Vagina (tissue), 2 donors: ENCODE data around the gene NOLC1. TPM values are rescaled to one million over a fixed set of nuclear protein-coding genes. Genes with fewer than 3 reads are reported as not detected.

ENCODE experiments used
- DNase-seq, 2 donors: peaks; one replicate each; pipeline ENCODE4 v3.0.0-alpha.2; 2017; ENCODE audit errors: extremely low spot score in 2 of 2
- H3K27ac ChIP-seq: fragments of 200-600 bp; sonication (generic); one replicate; pipeline ENCODE4 v1.5.1; 2019
- H3K27me3 ChIP-seq: fragments of 200-600 bp; sonication (generic); one replicate; pipeline ENCODE4 v1.5.1; 2019
- H3K36me3 ChIP-seq, 2 donors: fragments of 200-600 bp; sonication (generic); one replicate each; pipeline ENCODE4 v1.5.1; 2017 to 2019
- H3K4me1 ChIP-seq: fragments of 200-600 bp; sonication (generic); one replicate; pipeline ENCODE4 v1.5.1; 2019
- H3K4me3 ChIP-seq, 2 donors: fragments of 200-600 bp; sonication (generic); 1 replicate in 1 of 2; 2 replicates in 1 of 2; pipeline ENCODE4 v1.5.1; 2016 to 2019
- H3K9me3 ChIP-seq: fragments of 200-600 bp; sonication (generic); one replicate; pipeline ENCODE4 v1.5.1; 2019
- POLR2A ChIP-seq, 2 donors: fragments of 450-650 bp; IDR thresholded peaks; one replicate each; pipeline ENCODE4 v1.6.1; 2017; ENCODE audit warnings: antibody characterized with exemption in 2 of 2, mild to moderate bottlenecking in 2 of 2, moderate library complexity in 2 of 2
- POLR2AphosphoS5 ChIP-seq, 2 donors: sonication (generic); formaldehyde crosslinking; IDR thresholded peaks; one replicate each; pipeline ENCODE4 v1.9.0; 2017; ENCODE audit warnings: antibody characterized with exemption in 2 of 2, mild to moderate bottlenecking in 2 of 2, low read depth in 1 of 2; ENCODE audit not compliant: insufficient read depth in 1 of 2
- intact Hi-C: fragments of 100-400 bp; cut with DNase I; formaldehyde crosslinking; loops from one replicate; pipeline ENCODE4 v1.15.1; 2023
- total RNA-seq: library from RNA; depleted of rRNA; stranded (reverse); fragments of >200 nt; gene quantifications from one replicate; pipeline ENCODE4 v1.2.3, GENCODE V29; 2016
- TF ChIP-seq, protein P1 (sequence below), 3 experiments: fragments of 450-650 bp in 2 of 3; fragments of 200-600 bp in 1 of 3; sonication (generic) in 1 of 3; IDR thresholded peaks; one replicate each; pipeline ENCODE4 v1.5.1; 2017 to 2019; ENCODE audit warnings: antibody characterized with exemption in 3 of 3, mild to moderate bottlenecking in 2 of 3, moderate library complexity in 2 of 3

The NOLC1 gene
- total RNA-seq, 1 donor from 2014 or later = 61.9 TPM

DNA sequence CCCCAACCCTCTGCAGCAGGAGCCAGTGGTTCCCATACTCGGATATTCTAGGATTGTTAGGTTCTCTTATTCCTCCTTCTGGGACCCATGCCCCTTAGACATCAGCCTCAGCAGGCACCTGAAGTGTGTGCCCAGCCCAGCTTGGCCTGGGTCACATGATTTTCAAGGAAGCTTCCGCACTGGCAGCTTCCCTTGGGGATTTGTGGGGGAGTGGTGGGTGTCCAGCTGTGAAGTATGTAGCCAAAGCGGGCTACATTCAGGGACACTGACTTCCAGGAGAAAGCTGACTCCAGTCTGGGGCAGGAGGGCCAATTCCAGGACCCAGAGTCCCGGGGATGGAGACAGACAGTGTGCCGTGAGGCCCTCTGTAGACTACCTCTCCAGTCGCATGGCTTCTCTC is 33.3 kb upstream of the NOLC1 start:
- TF ChIP-seq, protein P1, sequence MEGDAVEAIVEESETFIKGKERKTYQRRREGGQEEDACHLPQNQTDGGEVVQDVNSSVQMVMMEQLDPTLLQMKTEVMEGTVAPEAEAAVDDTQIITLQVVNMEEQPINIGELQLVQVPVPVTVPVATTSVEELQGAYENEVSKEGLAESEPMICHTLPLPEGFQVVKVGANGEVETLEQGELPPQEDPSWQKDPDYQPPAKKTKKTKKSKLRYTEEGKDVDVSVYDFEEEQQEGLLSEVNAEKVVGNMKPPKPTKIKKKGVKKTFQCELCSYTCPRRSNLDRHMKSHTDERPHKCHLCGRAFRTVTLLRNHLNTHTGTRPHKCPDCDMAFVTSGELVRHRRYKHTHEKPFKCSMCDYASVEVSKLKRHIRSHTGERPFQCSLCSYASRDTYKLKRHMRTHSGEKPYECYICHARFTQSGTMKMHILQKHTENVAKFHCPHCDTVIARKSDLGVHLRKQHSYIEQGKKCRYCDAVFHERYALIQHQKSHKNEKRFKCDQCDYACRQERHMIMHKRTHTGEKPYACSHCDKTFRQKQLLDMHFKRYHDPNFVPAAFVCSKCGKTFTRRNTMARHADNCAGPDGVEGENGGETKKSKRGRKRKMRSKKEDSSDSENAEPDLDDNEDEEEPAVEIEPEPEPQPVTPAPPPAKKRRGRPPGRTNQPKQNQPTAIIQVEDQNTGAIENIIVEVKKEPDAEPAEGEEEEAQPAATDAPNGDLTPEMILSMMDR (IDR thresholded peaks at IDR 0.05) = no peak
- TF ChIP-seq POLR2AphosphoS5 (IDR thresholded peaks at IDR 0.05; ENCODE audit: insufficient read depth in 1 of 2, low read depth in 1 of 2) (peak in 1 of 2 donors; percentile 29), POLR2A (IDR thresholded peaks at IDR 0.05) (no peak)
- intact Hi-C loops = no loop called here
- H3K27ac ChIP-seq = peak overlapping the region; percentile 99
- H3K36me3 ChIP-seq = no peaks in the 10 kb centered on the region
- H3K4me1 ChIP-seq = peaks cover 70% of the 10 kb centered on the region
- H3K4me3 ChIP-seq = peak overlapping the region; percentile 64 to 69
- H3K9me3 ChIP-seq = no peaks in the 10 kb centered on the region
- DNase-seq = no peak
- no peaks in the 10 kb centered on the region for H3K27me3 ChIP-seq

DNA sequence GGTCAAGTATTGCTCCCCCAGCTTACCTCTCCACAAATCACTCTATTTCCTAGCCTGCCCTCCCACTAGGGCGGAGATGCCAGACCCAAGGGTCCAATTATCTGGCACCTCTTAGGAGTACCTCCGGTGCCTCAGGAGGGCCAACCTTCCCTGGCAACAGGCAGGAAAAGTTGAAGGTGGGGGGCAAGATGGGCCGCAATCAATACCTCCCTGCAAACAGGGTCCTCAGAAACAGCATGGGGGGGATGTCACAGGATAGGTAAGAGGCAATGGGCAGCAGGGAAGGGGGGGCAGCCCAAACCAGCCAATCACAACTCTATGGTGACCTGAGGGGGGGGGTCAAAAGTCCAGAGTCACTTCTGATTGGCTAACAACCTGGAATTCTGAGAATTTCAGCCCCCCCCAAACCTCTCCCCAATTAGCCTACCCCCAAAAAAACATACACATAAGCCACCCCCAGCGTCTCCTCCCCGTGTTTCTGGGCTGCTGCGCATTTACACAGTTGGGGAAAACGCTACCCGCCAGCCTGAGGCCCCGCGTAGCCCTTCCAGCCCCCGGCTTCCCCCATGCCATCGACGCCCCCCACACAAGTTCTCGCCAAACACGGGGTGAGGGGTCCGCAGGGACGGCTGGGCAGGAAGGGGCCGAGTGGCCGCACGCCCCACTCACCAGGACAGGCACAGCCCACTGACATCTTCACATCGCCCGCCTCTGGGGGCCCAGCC is 32.6 kb upstream of the NOLC1 start:
- H3K27me3 ChIP-seq = no peaks in the 10 kb centered on the region
- intact Hi-C loops = no loop called here
- no peaks in the 10 kb centered on the region for H3K36me3 ChIP-seq
- peak overlapping the region; percentile 64 to 69 for H3K4me3 ChIP-seq
- peak in 1 of 2 donors; percentile 95 for DNase-seq
- no peaks in the 10 kb centered on the region for H3K9me3 ChIP-seq
- peak overlapping the region; percentile 99 for H3K27ac ChIP-seq
- TF ChIP-seq, protein P1 (IDR thresholded peaks at IDR 0.05) = no peak
- TF ChIP-seq POLR2AphosphoS5 (IDR thresholded peaks at IDR 0.05; ENCODE audit: insufficient read depth in 1 of 2, low read depth in 1 of 2) = no peak
- peak in 1 of 2 donors; percentile 37 for TF ChIP-seq POLR2A (IDR thresholded peaks at IDR 0.05)
- peaks cover 66% of the 10 kb centered on the region for H3K4me1 ChIP-seq

DNA sequence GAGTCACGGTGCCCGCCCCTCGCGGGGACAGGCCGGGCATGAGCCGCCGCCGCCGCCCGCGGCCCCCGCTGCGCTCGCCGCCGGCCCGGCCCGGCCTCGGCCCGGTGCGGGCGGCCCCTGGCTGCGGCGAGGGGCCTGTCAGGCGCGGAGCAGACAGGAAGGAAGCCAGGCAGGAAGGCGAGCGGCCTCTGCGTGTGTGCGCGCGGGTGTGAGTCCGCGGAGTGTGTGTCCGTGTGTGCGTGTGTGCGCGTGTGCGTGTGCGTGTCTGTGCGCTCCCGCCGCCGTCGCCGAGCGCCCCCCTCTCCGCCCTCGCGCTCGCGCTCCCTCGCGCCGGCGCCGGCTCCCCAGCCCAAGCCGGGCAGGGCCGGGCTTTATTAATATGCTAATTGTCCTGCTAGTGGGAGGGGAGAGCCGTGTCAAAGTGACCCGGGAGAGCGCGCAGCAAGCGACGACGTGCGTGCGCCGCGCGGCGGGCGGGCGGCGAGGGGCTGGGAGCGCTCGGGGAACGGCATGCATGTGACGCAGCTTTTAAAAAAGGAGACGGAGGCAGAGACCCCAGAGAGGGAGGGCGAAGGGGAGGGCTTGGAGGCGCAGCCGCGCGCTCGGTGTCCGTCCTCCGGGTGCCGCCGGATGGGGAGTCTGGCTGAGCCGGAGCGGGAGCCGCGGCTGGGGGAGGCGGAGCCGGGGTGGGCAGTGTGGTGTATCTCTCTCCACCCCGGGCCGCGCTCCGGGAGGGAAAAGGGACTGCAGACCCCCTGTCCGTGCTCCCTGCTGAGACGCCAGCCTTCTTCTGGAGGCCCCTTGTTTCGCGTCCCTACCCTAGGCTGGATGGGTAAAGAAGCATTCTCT is 31.8 kb upstream of the NOLC1 start, which contains the start of gene LDB1:
TSS of gene LDB1 (minus strand) at position 227 of the 849 bp plus-strand sequence. CDS start 258 bp downstream, outside the sequence.
- intact Hi-C loops = no loop called here
- Histone ChIP-seq H3K27me3 (no peaks in the 10 kb centered on the region), H3K36me3 (no peaks in the 10 kb centered on the region), H3K9me3 (no peaks in the 10 kb centered on the region), H3K27ac (peak within 1 kb of the TSS; percentile 99), H3K4me3 (peak within 1 kb of the TSS; percentile 64 to 69), H3K4me1 (peaks cover 61% of the 10 kb centered on the region)
- DNase-seq = no peak
- peak; percentile 80 to 88 for TF ChIP-seq POLR2A (IDR thresholded peaks at IDR 0.05)
- TF ChIP-seq, protein P1 (IDR thresholded peaks at IDR 0.05) = no peak
- peak in 1 of 2 donors; percentile 96 for TF ChIP-seq POLR2AphosphoS5 (IDR thresholded peaks at IDR 0.05; ENCODE audit: insufficient read depth in 1 of 2, low read depth in 1 of 2)

DNA sequence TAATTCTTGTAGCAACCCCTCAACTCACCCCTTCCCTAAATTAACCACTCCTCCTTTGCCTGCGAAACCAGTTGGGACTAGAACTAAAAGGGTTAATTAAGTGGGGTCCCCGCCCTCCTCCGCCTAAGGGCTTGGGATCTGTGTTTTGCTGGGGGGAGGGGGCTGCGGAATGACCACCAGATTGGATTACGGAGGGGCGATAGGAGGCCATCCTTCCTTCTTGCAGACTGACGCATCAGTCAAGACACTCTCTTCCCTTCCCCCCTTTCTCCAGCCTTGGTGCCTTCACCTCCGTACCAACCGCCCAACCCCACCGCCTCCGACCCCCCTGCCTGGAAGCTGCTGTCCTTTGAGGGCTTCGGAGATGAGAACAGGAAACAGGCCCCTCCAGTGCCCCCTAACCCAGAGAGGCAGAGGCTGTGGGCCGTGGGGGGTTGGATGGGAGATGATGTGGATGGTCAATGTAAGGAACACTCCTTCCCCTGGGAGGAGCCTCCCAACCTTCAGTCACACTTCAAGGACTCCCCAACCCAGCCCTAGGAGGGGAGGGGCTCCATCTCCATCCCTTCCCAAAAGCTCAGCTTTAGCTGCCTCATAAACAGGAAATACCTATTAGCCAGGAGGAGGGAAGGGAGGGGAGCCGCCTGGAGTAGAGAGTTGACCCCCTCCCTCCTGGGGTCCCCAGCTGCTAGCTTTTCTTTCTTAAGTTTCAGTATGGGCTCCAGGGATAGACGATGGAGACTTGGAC is 31.0 kb upstream of the NOLC1 start:
- no peaks in the 10 kb centered on the region for H3K27me3 ChIP-seq
- intact Hi-C loops = no loop called here

More for the DNA sequence above, 31.0 kb upstream of the NOLC1 start:
- Histone ChIP-seq H3K9me3 (no peaks in the 10 kb centered on the region), H3K27ac (peak overlapping the region; percentile 99), H3K4me3 (peak overlapping the region; percentile 64 to 69), H3K4me1 (peaks cover 53% of the 10 kb centered on the region), H3K36me3 (no peaks in the 10 kb centered on the region)
- DNase-seq = peak in 1 of 2 donors; percentile 98
- TF ChIP-seq, protein P1 (IDR thresholded peaks at IDR 0.05) = no peak
- TF ChIP-seq POLR2A (IDR thresholded peaks at IDR 0.05) (peak in 1 of 2 donors; percentile 84), POLR2AphosphoS5 (IDR thresholded peaks at IDR 0.05; ENCODE audit: insufficient read depth in 1 of 2, low read depth in 1 of 2) (peak; percentile 78 to 83)
